HCT116 (cell line): ENCODE measurements around the gene ADAM10.

Source experiments
- EZH2 ChIP-seq: fragments of 200-600 bp; sonication (generic); IDR thresholded peaks from 2 replicates; pipeline ENCODE4 v1.6.1; 2017; ENCODE audit warnings: antibody characterized with exemption, mixed run types
- EZH2phosphoT487 ChIP-seq: fragments of 200-600 bp; IDR thresholded peaks from 2 replicates; pipeline ENCODE4 v1.6.1; 2018; ENCODE audit warnings: antibody characterized with exemption, borderline replicate concordance
- TF ChIP-seq, protein P1 (sequence below), 3 experiments: fragments of 200-600 bp in 1 of 3; sonication (generic) in 1 of 3; IDR thresholded peaks in 2 of 3; conservative IDR thresholded peaks in 1 of 3; 2 replicates each; pipeline ENCODE4 v1.5.1; 2012 to 2017; ENCODE audit warnings: low read depth in 2 of 3, low read length in 2 of 3, antibody characterized with exemption in 1 of 3, borderline replicate concordance in 1 of 3, control low read depth in 1 of 3, mild to moderate bottlenecking in 1 of 3, mixed read lengths in 1 of 3, mixed run types in 1 of 3, moderate library complexity in 1 of 3; ENCODE audit not compliant: insufficient read depth in 1 of 3

DNA sequence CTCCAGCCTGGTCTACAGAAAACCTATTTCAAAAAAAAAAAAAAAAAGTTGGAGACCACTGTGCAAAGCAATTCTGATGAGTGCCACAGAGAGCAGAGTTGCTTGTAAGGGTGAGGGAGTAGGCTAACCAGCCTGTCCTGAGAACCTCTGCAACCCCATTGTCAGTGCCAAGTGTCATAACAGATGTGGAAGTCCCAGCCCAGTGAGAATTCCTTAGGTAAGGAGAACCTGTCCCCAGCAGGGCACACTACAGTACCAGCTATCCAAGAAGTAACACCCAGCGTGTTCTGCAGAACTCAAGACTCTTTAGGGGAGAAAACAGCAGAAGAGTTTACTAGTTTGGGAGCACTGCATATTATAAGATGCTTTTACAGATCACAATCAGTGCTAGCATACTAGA lies 161.4 kb downstream of the ADAM10 start:
- TF ChIP-seq, protein P1, sequence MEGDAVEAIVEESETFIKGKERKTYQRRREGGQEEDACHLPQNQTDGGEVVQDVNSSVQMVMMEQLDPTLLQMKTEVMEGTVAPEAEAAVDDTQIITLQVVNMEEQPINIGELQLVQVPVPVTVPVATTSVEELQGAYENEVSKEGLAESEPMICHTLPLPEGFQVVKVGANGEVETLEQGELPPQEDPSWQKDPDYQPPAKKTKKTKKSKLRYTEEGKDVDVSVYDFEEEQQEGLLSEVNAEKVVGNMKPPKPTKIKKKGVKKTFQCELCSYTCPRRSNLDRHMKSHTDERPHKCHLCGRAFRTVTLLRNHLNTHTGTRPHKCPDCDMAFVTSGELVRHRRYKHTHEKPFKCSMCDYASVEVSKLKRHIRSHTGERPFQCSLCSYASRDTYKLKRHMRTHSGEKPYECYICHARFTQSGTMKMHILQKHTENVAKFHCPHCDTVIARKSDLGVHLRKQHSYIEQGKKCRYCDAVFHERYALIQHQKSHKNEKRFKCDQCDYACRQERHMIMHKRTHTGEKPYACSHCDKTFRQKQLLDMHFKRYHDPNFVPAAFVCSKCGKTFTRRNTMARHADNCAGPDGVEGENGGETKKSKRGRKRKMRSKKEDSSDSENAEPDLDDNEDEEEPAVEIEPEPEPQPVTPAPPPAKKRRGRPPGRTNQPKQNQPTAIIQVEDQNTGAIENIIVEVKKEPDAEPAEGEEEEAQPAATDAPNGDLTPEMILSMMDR (IDR thresholded peaks at IDR 0.05 in 2 of 3, conservative IDR thresholded peaks at IDR 0.05 in 1 of 3; ENCODE audit: borderline replicate concordance in 1 of 3, insufficient read depth in 1 of 3, low read depth in 2 of 3, low read length in 2 of 3) = no peak
- TF ChIP-seq EZH2 = no peak
- TF ChIP-seq EZH2phosphoT487 = no peak
